GM12865 (cell line): ENCODE measurements around the gene OR2AK2.

Experiments
- DNase-seq: peaks from one replicate; pipeline ENCODE4 v3.0.0; 2010; ENCODE audit warnings: low read depth
- H3K4me3 ChIP-seq: 2 replicates; pipeline ENCODE4 v1.5.1; 2011; ENCODE audit warnings: mild to moderate bottlenecking, low read depth, low read length, control low read depth
- CTCF ChIP-seq: IDR thresholded peaks from 2 replicates; pipeline ENCODE4 v1.5.1; 2011; ENCODE audit warnings: low read length, control low read depth, low read depth, inconsistent platforms; ENCODE audit not compliant: insufficient read depth; ENCODE audit errors: missing control alignments

OR2AK2 gene

GRCh38 chr1:247962911-247963588, 2.0 kb upstream of the OR2AK2 start:
- H3K4me3 ChIP-seq = no peak overlapping the region
- DNase-seq = no peak
- no peak for TF ChIP-seq CTCF

- peak; percentile 52 for DNase-seq
- H3K4me3 ChIP-seq = peak overlapping the region; percentile 36; the same call in 1 of the 2 replicates
- no peak for TF ChIP-seq CTCF
Observed at GRCh38 chr1:247966532-247967204, 1.6 kb downstream of the OR2AK2 start.

GRCh38 chr1:247992986-247993385, 28.0 kb downstream of the OR2AK2 start:
- H3K4me3 ChIP-seq = no peak overlapping the region
- DNase-seq = no peak
- no peak for TF ChIP-seq CTCF

- no peak for TF ChIP-seq CTCF
- no peak for DNase-seq
Observed at GRCh38 chr1:247998811-247999210, 33.8 kb downstream of the OR2AK2 start.

GRCh38 chr1:248000169-248000568, 35.1 kb downstream of the OR2AK2 start:
- DNase-seq = no peak
- H3K4me3 ChIP-seq = no peak overlapping the region
- no peak for TF ChIP-seq CTCF

More at GRCh38 chr1:247998811-247999210, 33.8 kb downstream of the OR2AK2 start:
- H3K4me3 ChIP-seq = no peak overlapping the region

- H3K4me3 ChIP-seq = no peak overlapping the region
- DNase-seq = no peak
- TF ChIP-seq CTCF = no peak
Observed at GRCh38 chr1:248007778-248008177, 42.7 kb downstream of the OR2AK2 start.
